GM12873 (cell line): ENCODE data around the gene DNAJC1.

Experiments
- TF ChIP-seq, protein P1 (sequence below): IDR thresholded peaks from 2 replicates; pipeline ENCODE4 v1.5.1; 2012; ENCODE audit warnings: low read depth, mild to moderate bottlenecking, moderate library complexity, low read length, control low read depth; ENCODE audit not compliant: insufficient read depth; ENCODE audit errors: missing control alignments

DNAJC1 gene

DNA sequence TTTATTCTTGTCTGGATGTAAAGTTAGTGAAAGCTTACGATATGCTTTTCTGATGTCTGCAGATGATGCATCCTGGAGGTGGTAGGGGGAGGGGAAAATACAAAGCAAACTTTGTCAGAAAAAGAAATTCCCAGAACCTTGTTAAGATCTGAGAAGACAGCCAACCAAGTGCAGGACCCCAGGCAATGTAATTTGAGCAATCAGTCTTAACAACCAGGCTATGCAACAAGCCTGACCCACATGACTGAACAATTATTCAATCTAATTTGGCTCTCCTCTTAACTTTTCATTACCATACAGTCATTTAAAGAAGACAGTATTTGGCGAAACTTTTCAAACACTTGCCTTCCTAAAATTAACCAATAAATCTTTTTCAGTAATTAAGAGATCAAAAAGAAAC is 74.5 kb downstream of the DNAJC1 start:
- TF ChIP-seq, protein P1, sequence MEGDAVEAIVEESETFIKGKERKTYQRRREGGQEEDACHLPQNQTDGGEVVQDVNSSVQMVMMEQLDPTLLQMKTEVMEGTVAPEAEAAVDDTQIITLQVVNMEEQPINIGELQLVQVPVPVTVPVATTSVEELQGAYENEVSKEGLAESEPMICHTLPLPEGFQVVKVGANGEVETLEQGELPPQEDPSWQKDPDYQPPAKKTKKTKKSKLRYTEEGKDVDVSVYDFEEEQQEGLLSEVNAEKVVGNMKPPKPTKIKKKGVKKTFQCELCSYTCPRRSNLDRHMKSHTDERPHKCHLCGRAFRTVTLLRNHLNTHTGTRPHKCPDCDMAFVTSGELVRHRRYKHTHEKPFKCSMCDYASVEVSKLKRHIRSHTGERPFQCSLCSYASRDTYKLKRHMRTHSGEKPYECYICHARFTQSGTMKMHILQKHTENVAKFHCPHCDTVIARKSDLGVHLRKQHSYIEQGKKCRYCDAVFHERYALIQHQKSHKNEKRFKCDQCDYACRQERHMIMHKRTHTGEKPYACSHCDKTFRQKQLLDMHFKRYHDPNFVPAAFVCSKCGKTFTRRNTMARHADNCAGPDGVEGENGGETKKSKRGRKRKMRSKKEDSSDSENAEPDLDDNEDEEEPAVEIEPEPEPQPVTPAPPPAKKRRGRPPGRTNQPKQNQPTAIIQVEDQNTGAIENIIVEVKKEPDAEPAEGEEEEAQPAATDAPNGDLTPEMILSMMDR = no peak

DNA sequence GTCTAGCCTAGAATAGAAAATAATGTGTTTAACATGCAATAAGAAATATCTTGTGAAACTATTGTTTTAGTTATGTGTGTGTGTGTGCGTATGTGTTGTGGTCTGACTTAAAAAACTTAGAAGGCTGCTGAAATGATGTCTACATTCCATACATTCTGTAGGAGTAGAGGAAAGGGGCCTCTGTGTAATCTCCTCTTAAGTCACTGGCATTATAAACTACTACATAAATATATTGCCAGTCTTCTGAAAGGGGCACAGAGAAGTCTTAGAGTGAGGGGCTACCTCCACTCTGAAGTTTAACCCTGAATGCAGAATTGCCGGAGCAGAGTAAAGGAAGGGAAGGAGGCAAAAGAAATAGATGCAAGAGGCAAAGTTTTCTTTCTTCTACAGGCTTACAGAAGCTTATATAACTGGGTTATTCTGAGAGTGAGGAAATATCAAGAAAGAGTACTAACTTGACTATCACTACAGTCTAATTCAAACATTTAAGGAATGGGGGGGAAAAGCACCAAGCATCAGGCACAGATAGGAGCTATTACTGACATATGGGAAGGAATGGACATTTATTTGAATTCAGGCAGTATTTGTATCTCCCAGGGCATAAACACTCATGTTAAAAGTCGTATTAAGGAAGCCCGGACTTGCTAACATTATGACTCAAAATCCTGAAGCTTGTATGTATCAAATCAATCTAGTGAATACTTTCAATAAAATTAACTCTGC is 75.7 kb downstream of the DNAJC1 start:
- TF ChIP-seq, protein P1 = no peak

DNA sequence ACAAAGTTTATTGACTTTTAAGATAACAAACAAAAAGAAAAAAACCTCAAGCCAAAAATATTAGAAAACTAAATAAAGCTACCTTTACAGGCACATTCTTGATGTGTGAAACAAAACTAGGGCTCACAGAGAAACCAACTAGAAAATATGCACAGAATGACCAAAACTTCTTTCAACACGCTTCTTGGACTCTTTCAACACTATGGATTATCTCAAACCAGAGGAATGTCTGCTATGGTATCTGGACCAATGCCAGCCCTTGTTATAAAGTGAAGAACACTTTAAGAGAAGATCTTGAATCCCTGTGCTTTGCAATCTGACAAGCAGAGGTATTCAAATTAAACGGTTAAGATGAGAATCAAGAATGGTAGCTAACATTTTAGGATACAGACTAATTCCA is 76.6 kb downstream of the DNAJC1 start:
- TF ChIP-seq, protein P1 = no peak

DNA sequence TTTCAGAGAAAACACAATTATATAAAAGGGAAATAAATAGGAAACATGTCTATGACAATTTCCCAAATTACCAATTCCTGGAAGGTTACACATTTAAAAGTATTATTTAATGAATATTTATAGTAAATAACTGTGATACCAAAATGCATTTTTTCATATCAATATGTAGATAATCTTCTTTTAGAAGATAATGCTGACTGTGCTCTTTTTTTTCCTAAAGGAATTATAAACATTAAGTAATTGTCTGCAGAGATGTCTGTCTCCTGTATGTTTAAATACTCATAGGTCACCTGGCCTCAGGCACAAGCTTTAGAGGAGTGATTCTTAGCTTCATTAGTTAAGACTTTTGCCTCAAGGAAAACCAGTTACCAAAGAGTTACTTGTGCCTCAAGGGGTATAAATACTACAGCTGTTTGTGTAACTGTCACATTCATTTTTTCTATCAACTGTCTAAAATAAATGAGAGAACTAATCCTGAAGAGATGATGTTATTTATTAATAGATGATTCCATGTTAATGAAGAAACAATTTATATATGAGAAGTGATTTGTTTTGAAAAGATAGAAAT is 77.1 kb downstream of the DNAJC1 start:
- TF ChIP-seq, protein P1 = no peak

DNA sequence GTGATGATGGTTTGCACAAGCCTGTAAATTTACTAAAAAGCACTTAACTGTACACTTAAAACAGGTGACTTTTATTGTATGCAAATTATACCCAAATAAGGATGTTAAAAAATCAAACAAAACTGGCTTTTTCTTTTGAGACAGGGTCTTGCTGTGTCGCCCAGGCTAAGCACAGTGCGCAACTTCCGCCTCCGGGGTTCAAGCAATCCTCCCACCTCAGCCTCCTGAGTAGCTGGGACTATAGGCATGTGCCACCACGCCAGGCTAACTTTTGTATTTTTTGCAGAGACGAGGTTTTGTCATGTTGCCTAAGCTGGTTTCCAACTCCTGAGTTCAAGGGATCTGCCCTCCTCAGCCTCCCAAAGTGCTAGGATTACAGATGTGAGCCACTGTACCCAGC is 77.7 kb downstream of the DNAJC1 start:
- TF ChIP-seq, protein P1 = no peak

DNA sequence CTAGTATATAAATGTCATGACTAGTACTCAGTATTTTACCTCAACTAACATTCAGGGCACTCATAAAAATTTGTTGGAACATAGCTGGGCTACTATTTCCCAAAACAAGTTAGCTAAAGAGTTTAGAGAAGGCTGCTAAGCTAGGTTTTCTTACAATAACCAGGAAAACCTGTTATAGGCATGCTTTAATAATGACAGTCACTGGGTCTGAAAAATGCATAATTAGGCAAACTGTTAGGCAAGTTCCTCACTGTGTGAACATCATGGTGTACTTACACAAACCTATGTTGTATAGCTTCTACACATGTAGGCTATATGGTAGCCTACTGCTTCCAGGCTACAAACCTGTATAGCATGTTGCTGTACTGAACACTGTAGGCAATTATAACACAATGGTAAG is 79.0 kb downstream of the DNAJC1 start:
- TF ChIP-seq, protein P1 = no peak

DNA sequence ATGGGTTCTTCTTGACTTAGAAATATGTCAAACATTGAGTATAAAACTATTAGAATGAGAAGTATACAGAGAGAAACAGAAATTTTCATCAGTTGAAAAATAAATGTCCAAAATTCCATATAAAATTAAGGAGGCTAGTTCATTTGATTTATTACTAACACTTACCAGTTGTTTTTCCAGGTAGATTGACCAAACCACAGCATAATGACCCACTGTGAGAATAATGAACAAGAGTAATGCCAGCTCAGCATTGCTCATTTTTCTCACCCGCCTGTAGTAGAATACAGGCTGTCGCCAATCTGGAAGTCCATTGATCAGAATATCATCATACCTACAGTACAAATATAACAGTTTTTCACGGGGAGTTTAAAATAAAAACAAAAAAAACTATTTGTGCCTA is 82.9 kb downstream of the DNAJC1 start:
- TF ChIP-seq, protein P1 = no peak
